Mucosa of descending colon (tissue), 3 donors: Measurements from ENCODE around the gene TCEANC. TPM values are rescaled to one million over a fixed set of nuclear protein-coding genes. Genes with fewer than 3 reads are reported as not detected.
"Not testable (repeated sequence)": the region's sequence is repeated elsewhere in the genome, so short reads cannot be mapped to it uniquely, and the experiment has no call there.

ENCODE experiments used
- ATAC-seq: fragments of 200-7000 bp; cut with Tn5 transposase; one replicate; pipeline ENCODE4 v1.9.1; 2020; ENCODE audit warnings: mild to moderate bottlenecking, moderate library complexity
- DNase-seq, 3 donors: peaks; one replicate each; pipeline ENCODE4 v3.0.0-alpha.2; 2020
- H3K36me3 ChIP-seq: fragments of 200-600 bp; one replicate; pipeline ENCODE4 v1.8.0; 2021; ENCODE audit warnings: low read depth, mild to moderate bottlenecking
- H3K4me1 ChIP-seq: fragments of 200-600 bp; one replicate; pipeline ENCODE4 v1.8.0; 2021; ENCODE audit warnings: low read depth, mild to moderate bottlenecking
- H3K4me3 ChIP-seq: fragments of 200-600 bp; one replicate; pipeline ENCODE4 v1.8.0; 2021; ENCODE audit warnings: mild to moderate bottlenecking
- H3K9me3 ChIP-seq: fragments of 200-600 bp; one replicate; pipeline ENCODE4 v1.8.0; 2021; ENCODE audit warnings: mild to moderate bottlenecking
- CTCF ChIP-seq: fragments of 200-600 bp; IDR thresholded peaks from one replicate; pipeline ENCODE4 v1.8.0; 2022; ENCODE audit warnings: antibody characterized with exemption, mild to moderate bottlenecking
- intact Hi-C, 2 donors: fragments of 100-400 bp; cut with DNase I in 1 of 2; cut with micrococcal nuclease in 1 of 2; formaldehyde crosslinking; loops; one replicate each; pipeline versions ENCODE4 v1.11.0 to v1.11.1; 2022; cut with DNase I, micrococcal nuclease
- total RNA-seq, 3 donors: library from RNA; stranded (reverse); fragmentation: NEBNext Ultra II Directional in 2 of 3; extraction: Animal tissue kit (Norgen Biotek cat#: 25700) in 2 of 3; gene quantifications; one replicate each; pipeline versions ENCODE4 v1.2.1 to v1.2.4, GENCODE V29; 2021 to 2023
- donor health status: DM: no; HTN: no; CAD: no; lungs with moderate emphysema.
- donor health status: DM: no; HTN: no; CAD: no.
- donor health status: DM: no; HTN: yes; CAD: no.

The TCEANC gene
- total RNA-seq, 3 donors from 2014 or later = 4.0 to 5.3 (median 4.8) TPM

- no peaks in the 10 kb centered on the region for H3K9me3 ChIP-seq
- H3K36me3 ChIP-seq = no peaks in the 10 kb centered on the region
- intact Hi-C loops = no loop called here
- ATAC-seq = no peak
- no peak overlapping the region for H3K4me3 ChIP-seq
- DNase-seq = no peak
- no peak for TF ChIP-seq CTCF
- H3K4me1 ChIP-seq = no peaks in the 10 kb centered on the region
These were observed 38.8 kb upstream of the TCEANC start for GRCh38 chrX:13614154-13614553.

GRCh38 chrX:13620207-13620606, 32.7 kb upstream of the TCEANC start:
- Histone ChIP-seq H3K4me1 (no peaks in the 10 kb centered on the region), H3K4me3 (no peak overlapping the region), H3K9me3 (no peaks in the 10 kb centered on the region), H3K36me3 (no peaks in the 10 kb centered on the region)
- TF ChIP-seq CTCF = no peak
- no peak for ATAC-seq
- intact Hi-C loops = no loop called here
- DNase-seq = no peak

GRCh38 chrX:13622401-13622964, 30.5 kb upstream of the TCEANC start:
- TF ChIP-seq CTCF = no peak
- no peak for ATAC-seq
- intact Hi-C loops = no loop called here
- Histone ChIP-seq H3K4me3 (no peak overlapping the region), H3K4me1 (no peaks in the 10 kb centered on the region), H3K9me3 (no peaks in the 10 kb centered on the region), H3K36me3 (no peaks in the 10 kb centered on the region)
- DNase-seq = no peak

- Histone ChIP-seq H3K4me1 (no peaks in the 10 kb centered on the region), H3K4me3 (no peak overlapping the region), H3K9me3 (no peaks in the 10 kb centered on the region), H3K36me3 (no peaks in the 10 kb centered on the region)
- intact Hi-C loops = no loop called here
- DNase-seq (no peak), ATAC-seq (no peak)
- TF ChIP-seq CTCF = no peak
These were observed 25.6 kb upstream of the TCEANC start for GRCh38 chrX:13627306-13627705.

- intact Hi-C loops, H3K36me3 ChIP-seq, DNase-seq, H3K4me1 ChIP-seq, ATAC-seq, H3K4me3 ChIP-seq, H3K9me3 ChIP-seq: not testable (repeated sequence)
These were observed 15.7 kb upstream of the TCEANC start for GRCh38 chrX:13637224-13637623.

GRCh38 chrX:13638021-13638420, 14.9 kb upstream of the TCEANC start:
- no peak for ATAC-seq

More at GRCh38 chrX:13638021-13638420, 14.9 kb upstream of the TCEANC start:
- Histone ChIP-seq H3K4me3 (no peak overlapping the region), H3K4me1 (no peaks in the 10 kb centered on the region), H3K36me3 (no peaks in the 10 kb centered on the region), H3K9me3 (no peaks in the 10 kb centered on the region)
- no peak for TF ChIP-seq CTCF
- DNase-seq = no peak
- intact Hi-C loops = no loop called here
